NCI-H82 treated with DMSO at 0.1 percent for 48 hours (cell line): ENCODE measurements around the gene CFI.

ENCODE experiments used
- DNase-seq: peaks from one replicate; lab custom pipeline; 2025; ENCODE audit not compliant: unreplicated experiment; lab: John Stamatoyannopoulos, UW

The CFI gene

DNA sequence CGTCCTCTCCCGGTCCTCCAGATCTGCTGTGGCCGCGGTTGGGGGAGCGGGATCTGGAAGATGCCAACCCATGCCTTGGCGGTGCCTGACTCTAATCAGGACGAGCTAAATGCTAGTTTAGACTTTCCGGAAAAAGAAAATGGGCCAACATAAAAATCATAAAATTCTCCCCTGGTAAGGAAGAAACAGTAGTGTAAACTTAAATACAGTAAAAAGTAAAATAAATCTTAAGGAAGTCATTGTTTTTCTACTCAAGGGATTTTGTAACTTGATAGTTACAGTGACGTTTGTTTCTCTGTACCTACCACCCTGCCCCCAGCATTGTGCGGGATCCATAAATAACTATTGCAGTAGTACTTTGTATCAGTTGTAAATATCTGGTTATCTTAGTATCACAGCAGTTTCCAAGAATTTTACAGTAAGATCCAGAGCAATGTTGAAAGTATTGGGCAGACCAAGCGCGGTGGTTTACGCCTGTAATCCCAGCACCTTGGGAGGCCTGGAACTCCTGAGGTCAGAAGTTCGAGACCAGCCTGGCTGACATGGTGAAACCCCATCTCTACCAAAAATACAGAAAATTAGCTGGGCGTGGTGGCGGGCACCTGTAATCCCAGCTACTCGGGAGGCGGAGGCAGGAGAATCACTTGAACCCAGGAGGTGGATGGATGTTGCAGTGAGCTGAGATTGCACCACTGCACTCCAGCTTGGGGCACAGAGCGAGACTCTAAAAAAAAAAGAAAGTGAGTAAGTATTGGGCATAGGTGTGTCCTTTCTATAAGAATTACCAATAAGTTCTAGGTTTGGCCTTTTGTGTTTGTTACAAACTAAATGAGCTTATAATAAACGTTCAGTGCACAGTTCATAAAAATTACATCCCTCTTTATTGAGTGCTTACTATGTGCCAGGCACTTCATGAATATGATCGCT lies 70.9 kb downstream of the CFI start:
- no peak for DNase-seq

GRCh38 chr4:109729718-109730618 lies 71.8 kb downstream of the CFI start, which contains the start of gene PLA2G12A:
Gene PLA2G12A, minus strand, starts transcription at chr4:109730070. Its CDS starts 261 bp downstream, at chr4:109729809.
- DNase-seq, result no peak

DNA sequence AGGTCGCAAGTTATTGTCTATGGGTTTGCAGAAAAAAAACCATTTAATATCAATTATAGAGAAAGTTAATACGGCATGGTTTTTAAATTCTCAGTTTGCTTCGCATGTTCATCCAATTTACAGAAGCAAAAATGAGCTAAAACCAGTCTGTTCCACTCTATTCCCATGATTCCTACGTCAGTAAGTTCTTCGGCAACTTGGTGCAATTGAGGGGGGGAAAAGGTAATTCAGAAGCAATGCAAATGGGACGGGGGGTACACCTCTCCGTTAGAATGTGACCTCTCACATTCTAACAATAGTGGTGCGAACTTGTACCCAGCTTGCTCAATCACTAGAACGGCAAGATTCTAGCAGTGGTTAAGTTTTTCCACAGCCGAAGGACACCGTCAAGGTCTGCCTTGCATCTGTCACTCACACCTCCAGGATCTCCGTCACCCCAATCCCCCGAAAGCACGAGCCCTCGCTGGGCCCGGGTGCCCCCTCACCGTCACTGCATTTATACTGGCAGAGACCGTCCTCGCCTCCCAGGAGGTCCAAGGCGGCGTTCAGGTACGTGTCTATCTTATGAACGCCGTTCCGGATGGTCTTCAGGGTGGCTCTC lies 72.6 kb downstream of the CFI start:
- DNase-seq, result no peak

GRCh38 chr4:109728385-109728784 lies 73.4 kb downstream of the CFI start:
- no peak for DNase-seq

DNA sequence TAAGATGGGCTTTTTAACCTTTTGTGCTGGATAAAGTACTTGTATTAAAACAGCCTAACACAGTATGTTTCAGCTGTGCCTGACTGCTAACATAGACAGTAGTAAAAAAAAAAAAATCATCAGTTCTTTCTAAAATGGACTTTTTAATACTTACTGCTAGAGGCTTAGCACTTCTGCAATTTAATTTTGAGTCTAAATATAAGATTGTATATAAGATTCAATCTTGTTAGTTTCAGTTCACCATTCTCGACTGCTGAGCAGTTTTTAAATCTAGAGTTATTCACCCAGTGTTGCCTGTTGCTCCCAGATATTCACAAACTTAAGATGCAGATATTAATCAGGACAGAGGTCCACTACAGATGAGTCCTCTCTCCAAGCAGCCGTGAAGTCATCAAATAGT lies 78.7 kb downstream of the CFI start:
- DNase-seq, result no peak

- DNase-seq, result no peak
Observed at GRCh38 chr4:109722357-109722756, 79.4 kb downstream of the CFI start.

- DNase-seq, result no peak
Observed at GRCh38 chr4:109721033-109721432, 80.8 kb downstream of the CFI start.

GRCh38 chr4:109719604-109720003 lies 82.2 kb downstream of the CFI start:
- DNase-seq, result no peak

DNA sequence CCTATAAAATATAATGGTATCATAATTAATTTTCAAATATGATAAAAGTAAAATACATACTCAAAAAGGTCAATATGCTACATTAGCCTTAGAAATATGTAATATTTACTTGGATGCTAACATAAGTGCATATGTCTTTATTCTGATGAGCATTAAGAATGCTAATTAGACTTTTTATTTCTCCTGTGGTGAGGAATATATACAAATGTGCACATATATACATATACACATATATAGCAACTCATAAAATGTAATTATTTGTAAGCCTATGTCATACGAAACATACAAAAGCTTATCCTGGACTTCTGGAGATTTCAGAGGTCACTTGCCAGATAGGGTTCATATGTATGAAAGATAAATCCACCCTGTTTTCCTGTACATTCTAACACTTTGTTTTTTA lies 83.0 kb downstream of the CFI start:
- DNase-seq, result no peak

- no peak for DNase-seq
Observed at GRCh38 chr4:109713500-109713899, 88.3 kb downstream of the CFI start.

- DNase-seq, result no peak
Observed at GRCh38 chr4:109708990-109709389, 92.8 kb downstream of the CFI start.

DNA sequence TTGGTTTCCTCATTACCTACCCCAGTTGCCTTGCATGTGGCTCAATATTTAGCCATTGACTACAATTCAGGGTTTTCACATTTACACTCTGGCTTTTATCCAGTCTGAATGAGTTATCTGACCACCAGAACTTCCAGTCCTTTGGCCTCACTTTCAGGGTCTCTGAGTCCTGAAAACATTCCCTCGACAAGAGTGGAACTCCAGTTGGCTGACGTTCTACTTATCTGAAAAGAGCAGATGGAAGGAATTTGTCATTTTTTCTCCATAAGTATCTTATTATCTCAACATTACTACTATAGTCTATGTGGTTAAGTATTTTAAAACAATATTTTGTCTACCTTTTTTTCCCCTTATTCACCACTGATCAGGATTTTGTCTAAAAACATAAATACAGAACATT lies 93.4 kb downstream of the CFI start:
- DNase-seq, result no peak

- DNase-seq, result no peak
Observed at GRCh38 chr4:109703664-109704361, 98.0 kb downstream of the CFI start.

- peak; percentile 46 for DNase-seq
Observed at GRCh38 chr4:109702950-109703663, 98.7 kb downstream of the CFI start, which contains the start of gene CASP6. Gene CASP6, minus strand, starts transcription at chr4:109703445. Its CDS starts 50 bp downstream, at chr4:109703395.

DNA sequence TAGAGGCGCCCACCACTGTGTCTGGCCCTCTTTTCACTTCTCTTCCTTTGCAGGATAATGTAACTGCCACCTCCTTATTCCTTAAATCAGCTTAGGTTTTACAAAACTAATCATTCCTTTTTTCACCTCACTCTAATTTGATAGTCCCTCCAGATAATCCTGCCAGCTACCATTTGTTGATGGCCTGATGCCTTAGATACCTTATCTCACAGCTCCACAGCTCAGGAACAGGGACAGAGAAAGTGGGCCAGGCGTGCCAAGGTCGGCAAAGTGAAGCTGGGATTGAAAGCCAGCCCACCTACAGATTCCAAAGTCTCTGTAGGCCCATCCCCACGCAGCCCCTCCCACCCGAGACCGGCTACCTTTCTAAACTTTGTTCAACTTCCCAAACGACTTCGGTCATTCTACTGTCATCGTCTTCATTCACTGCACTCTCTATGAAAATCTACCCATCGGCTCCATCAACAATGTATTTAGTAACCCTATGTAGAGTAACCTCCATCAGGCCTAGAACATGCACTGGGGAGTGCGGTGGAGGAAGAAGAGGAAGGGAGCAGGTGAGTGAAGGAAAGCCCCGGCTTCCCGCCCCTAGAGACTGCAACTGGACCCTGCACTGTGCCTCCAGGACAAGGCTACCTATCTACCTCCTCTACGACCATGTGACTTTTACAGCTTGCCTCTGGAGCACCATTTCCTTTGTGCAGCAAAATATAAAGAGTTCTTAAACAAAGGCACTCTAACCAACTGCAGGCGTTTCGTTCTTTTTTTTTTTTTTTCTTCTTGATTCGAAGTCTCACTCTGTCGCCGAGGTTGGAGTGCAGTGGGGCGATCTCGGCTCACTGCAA lies 100.0 kb downstream of the CFI start:
- no peak for DNase-seq

GRCh38 chr4:109699553-109700225 lies 102.1 kb downstream of the CFI start:
- no peak for DNase-seq

DNA sequence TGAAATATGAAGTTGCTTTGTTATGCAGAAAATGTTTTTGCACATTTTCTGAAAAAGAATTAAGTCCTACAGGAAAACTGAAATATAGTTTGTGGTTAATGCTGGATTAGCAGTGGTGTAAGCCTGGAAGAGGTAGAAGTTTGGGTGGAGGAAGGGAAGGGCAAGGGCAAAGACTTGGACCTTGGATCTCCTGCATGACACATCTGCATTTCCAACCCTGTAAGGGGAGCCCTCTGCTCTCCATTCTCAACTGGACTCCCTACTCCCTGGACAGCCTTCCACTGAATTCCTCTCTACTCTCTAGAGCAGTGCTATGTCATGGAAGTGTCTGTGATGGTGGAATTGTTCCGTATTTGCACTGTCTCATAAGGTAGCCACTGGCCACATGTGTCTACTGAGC lies 103.1 kb downstream of the CFI start:
- no peak for DNase-seq

DNA sequence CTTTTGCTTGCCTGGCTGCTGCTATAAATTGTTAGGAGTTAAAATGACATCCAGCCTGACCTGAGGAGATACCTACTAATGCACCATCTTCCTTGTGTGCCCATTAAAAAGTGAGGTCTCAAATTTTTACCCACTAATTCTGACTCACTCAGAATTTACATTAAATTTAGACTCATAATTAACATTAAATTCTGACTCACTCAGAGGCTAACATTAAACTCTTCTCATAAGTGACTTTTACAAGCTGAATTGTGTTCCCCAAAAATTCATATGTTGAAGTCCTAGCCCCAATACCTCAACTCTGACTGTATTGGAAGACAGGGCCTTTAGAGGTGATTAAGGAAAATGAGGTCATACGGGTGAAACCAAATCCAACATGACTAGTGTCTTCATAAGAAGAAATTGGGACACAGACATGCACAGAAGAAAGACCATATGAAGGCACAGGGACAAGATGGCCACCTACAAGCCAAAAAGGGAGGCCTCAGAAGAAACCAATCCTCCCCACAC lies 110.3 kb downstream of the CFI start:
- no peak for DNase-seq
